GM12892 (cell line): ENCODE measurements around the gene STIM2.

Source experiments
- POLR2A ChIP-seq: IDR thresholded peaks from 2 replicates; pipeline ENCODE4 v1.6.1; 2011; ENCODE audit warnings: low read depth, low read length, control low read depth
- POLR2AphosphoS5 ChIP-seq: IDR thresholded peaks from 2 replicates; pipeline ENCODE4 v1.6.1; 2011; ENCODE audit warnings: low read depth, low read length, control low read depth

- TF ChIP-seq POLR2AphosphoS5 (no peak), POLR2A (no peak)
Observed at GRCh38 chr4:26896636-26897035, 36.0 kb downstream of the STIM2 start.
